ENCODE data around the gene C11orf52.

DNA sequence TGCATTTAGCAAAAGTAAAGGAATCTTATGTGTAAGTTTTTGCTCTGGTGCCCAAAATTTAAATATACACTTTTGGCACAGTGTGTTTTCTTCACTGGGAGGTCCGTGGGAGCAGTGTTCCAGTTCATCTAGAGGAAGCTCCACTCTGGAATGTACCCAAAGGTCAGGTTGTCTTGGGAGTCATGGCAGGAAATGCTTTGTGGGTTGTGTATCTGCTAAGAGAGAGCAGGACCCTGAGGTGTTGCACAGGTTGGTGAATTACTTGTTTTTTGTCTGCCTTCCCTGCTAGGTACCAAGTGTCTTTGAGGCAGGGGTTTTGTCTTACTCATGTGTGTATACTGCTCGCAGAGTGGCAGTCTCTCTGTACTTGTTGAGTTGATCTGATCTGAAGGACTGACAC is 55.7 kb downstream of the C11orf52 start:
- TF ChIP-seq, protein P1, sequence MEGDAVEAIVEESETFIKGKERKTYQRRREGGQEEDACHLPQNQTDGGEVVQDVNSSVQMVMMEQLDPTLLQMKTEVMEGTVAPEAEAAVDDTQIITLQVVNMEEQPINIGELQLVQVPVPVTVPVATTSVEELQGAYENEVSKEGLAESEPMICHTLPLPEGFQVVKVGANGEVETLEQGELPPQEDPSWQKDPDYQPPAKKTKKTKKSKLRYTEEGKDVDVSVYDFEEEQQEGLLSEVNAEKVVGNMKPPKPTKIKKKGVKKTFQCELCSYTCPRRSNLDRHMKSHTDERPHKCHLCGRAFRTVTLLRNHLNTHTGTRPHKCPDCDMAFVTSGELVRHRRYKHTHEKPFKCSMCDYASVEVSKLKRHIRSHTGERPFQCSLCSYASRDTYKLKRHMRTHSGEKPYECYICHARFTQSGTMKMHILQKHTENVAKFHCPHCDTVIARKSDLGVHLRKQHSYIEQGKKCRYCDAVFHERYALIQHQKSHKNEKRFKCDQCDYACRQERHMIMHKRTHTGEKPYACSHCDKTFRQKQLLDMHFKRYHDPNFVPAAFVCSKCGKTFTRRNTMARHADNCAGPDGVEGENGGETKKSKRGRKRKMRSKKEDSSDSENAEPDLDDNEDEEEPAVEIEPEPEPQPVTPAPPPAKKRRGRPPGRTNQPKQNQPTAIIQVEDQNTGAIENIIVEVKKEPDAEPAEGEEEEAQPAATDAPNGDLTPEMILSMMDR (IDR thresholded peaks at IDR 0.05), result no peak
- TF ChIP-seq POLR2A (IDR thresholded peaks at IDR 0.05) (no peak), POLR2AphosphoS5 (IDR thresholded peaks at IDR 0.05) (no peak)

Measured in suprapubic skin (tissue), 4 donors.